Panc1 (cell line): ENCODE results near the gene ME2.
"Not testable (repeated sequence)": the region's sequence is repeated elsewhere in the genome, so short reads cannot be mapped to it uniquely, and the experiment has no call there.

ENCODE experiments used
- POLR2AphosphoS5 ChIP-seq: IDR thresholded peaks from 2 replicates; pipeline ENCODE4 v1.6.1; 2012; ENCODE audit warnings: mild to moderate bottlenecking, low read depth, low read length, moderate library complexity
- TF ChIP-seq, protein P1 (sequence below): fragments of 450-650 bp; IDR thresholded peaks from 2 replicates; pipeline ENCODE4 v1.5.1; 2017; ENCODE audit warnings: mild to moderate bottlenecking
- TF ChIP-seq, protein P2 (sequence below), 2 experiments: IDR thresholded peaks; 2 replicates each; pipeline ENCODE4 v1.6.1; 2011 to 2012; ENCODE audit warnings: low read depth in 2 of 2, control low read depth in 1 of 2, low read length in 1 of 2, mild to moderate bottlenecking in 1 of 2, moderate library complexity in 1 of 2; ENCODE audit not compliant: insufficient read depth in 1 of 2

DNA sequence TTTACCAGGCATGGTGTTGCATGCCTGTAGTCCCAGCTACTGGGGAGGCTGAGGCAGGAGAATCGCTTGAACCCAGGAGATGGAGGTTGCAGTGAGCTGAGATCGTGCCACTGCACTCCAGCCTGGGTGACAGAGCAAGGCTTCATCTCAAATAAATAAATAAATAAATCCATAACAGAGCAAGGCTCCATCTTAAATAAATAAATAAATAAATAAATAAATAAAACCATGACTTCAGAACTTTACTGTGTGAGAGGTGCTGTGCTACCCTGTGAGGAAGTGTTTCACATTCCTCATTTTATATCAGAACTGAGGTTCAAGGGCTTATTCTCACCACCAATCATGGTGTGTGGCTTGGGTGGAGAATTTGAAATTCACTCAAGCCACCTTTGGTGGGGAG lies 67.0 kb downstream of the ME2 start:
- TF ChIP-seq, protein P1, sequence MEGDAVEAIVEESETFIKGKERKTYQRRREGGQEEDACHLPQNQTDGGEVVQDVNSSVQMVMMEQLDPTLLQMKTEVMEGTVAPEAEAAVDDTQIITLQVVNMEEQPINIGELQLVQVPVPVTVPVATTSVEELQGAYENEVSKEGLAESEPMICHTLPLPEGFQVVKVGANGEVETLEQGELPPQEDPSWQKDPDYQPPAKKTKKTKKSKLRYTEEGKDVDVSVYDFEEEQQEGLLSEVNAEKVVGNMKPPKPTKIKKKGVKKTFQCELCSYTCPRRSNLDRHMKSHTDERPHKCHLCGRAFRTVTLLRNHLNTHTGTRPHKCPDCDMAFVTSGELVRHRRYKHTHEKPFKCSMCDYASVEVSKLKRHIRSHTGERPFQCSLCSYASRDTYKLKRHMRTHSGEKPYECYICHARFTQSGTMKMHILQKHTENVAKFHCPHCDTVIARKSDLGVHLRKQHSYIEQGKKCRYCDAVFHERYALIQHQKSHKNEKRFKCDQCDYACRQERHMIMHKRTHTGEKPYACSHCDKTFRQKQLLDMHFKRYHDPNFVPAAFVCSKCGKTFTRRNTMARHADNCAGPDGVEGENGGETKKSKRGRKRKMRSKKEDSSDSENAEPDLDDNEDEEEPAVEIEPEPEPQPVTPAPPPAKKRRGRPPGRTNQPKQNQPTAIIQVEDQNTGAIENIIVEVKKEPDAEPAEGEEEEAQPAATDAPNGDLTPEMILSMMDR, result not testable (repeated sequence)
- not testable (repeated sequence) for TF ChIP-seq POLR2AphosphoS5
- TF ChIP-seq, protein P2, sequence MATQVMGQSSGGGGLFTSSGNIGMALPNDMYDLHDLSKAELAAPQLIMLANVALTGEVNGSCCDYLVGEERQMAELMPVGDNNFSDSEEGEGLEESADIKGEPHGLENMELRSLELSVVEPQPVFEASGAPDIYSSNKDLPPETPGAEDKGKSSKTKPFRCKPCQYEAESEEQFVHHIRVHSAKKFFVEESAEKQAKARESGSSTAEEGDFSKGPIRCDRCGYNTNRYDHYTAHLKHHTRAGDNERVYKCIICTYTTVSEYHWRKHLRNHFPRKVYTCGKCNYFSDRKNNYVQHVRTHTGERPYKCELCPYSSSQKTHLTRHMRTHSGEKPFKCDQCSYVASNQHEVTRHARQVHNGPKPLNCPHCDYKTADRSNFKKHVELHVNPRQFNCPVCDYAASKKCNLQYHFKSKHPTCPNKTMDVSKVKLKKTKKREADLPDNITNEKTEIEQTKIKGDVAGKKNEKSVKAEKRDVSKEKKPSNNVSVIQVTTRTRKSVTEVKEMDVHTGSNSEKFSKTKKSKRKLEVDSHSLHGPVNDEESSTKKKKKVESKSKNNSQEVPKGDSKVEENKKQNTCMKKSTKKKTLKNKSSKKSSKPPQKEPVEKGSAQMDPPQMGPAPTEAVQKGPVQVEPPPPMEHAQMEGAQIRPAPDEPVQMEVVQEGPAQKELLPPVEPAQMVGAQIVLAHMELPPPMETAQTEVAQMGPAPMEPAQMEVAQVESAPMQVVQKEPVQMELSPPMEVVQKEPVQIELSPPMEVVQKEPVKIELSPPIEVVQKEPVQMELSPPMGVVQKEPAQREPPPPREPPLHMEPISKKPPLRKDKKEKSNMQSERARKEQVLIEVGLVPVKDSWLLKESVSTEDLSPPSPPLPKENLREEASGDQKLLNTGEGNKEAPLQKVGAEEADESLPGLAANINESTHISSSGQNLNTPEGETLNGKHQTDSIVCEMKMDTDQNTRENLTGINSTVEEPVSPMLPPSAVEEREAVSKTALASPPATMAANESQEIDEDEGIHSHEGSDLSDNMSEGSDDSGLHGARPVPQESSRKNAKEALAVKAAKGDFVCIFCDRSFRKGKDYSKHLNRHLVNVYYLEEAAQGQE (IDR thresholded peaks at IDR 0.05; ENCODE audit: insufficient read depth in 1 of 2, low read depth in 2 of 2, low read length in 1 of 2), result not testable (repeated sequence)
